GM12864 (cell line): Measurements from ENCODE around the gene PREX1.

ENCODE experiments used
- DNase-seq: peaks from one replicate; pipeline ENCODE4 v3.0.0-alpha.2; 2011; ENCODE audit warnings: low read depth
- H3K4me3 ChIP-seq: 2 replicates; pipeline ENCODE4 v1.5.1; 2011; ENCODE audit warnings: mild to moderate bottlenecking, low read depth, low read length, control low read depth
- CTCF ChIP-seq: IDR thresholded peaks from 2 replicates; pipeline ENCODE4 v1.5.1; 2011; ENCODE audit warnings: low read depth, mild to moderate bottlenecking, moderate library complexity, low read length, control low read depth, inconsistent platforms; ENCODE audit errors: missing control alignments

The PREX1 gene

GRCh38 chr20:48597521-48598302 lies 230.1 kb downstream of the PREX1 start:
- TF ChIP-seq CTCF = no peak
- no peak overlapping the region for H3K4me3 ChIP-seq
- DNase-seq = no peak

GRCh38 chr20:48596334-48596898 lies 231.4 kb downstream of the PREX1 start:
- no peak for TF ChIP-seq CTCF
- DNase-seq = no peak
- H3K4me3 ChIP-seq = no peak overlapping the region

GRCh38 chr20:48595495-48596333 lies 232.1 kb downstream of the PREX1 start:
- DNase-seq = no peak
- no peak overlapping the region for H3K4me3 ChIP-seq
- TF ChIP-seq CTCF = no peak

- no peak overlapping the region for H3K4me3 ChIP-seq
- no peak for TF ChIP-seq CTCF
Measured at GRCh38 chr20:48594533-48594932, 233.3 kb downstream of the PREX1 start.

GRCh38 chr20:48592107-48592940 lies 235.5 kb downstream of the PREX1 start:
- no peak for DNase-seq
- H3K4me3 ChIP-seq = no peak overlapping the region
- TF ChIP-seq CTCF = no peak

More at GRCh38 chr20:48594533-48594932, 233.3 kb downstream of the PREX1 start:
- DNase-seq = no peak

- TF ChIP-seq CTCF = no peak
- DNase-seq = no peak
- H3K4me3 ChIP-seq = no peak overlapping the region
Measured at GRCh38 chr20:48586730-48587129, 241.1 kb downstream of the PREX1 start.
